Neuronal stem cell (in vitro differentiated cells): ENCODE measurements around the gene NPAS2.

Source experiments
- DNase-seq: peaks from one replicate; pipeline ENCODE4 v3.0.0-alpha.2; 2013; ENCODE audit warnings: low spot score
- H2AFZ ChIP-seq: one replicate; pipeline ENCODE4 v1.6.1; 2013; ENCODE audit warnings: mild to moderate bottlenecking, low read length, inconsistent platforms
- H2AK5ac ChIP-seq: 2 replicates; pipeline ENCODE4 v1.6.1; 2013; ENCODE audit warnings: low read depth, mild to moderate bottlenecking, inconsistent platforms, low read length, moderate library complexity, mixed read lengths
- H2BK120ac ChIP-seq: 2 replicates; pipeline ENCODE4 v1.6.1; 2013; ENCODE audit warnings: low read depth, mild to moderate bottlenecking, inconsistent platforms, low read length, moderate library complexity, mixed read lengths
- H2BK12ac ChIP-seq: one replicate; pipeline ENCODE4 v1.6.1; 2013; ENCODE audit warnings: low read length, inconsistent platforms
- H2BK15ac ChIP-seq: 2 replicates; pipeline ENCODE4 v1.6.1; 2013; ENCODE audit warnings: mild to moderate bottlenecking, low read length, inconsistent platforms, mixed read lengths
- H2BK5ac ChIP-seq: one replicate; pipeline ENCODE4 v1.6.1; 2013; ENCODE audit warnings: inconsistent platforms, mild to moderate bottlenecking, low read length, moderate library complexity
- H3K14ac ChIP-seq: one replicate; pipeline ENCODE4 v1.6.1; 2013; ENCODE audit warnings: low read length, inconsistent platforms
- H3K18ac ChIP-seq: 2 replicates; pipeline ENCODE4 v1.6.1; 2013; ENCODE audit warnings: low read length, inconsistent platforms
- H3K23ac ChIP-seq: 2 replicates; pipeline ENCODE4 v1.6.1; 2013; ENCODE audit warnings: low read depth, mild to moderate bottlenecking, mixed read lengths, low read length, inconsistent platforms; ENCODE audit not compliant: poor library complexity
- H3K27ac ChIP-seq: replicated peaks from 3 replicates; pipeline ENCODE4 v1.5.1; 2013; ENCODE audit warnings: low read length, inconsistent platforms
- H3K27me3 ChIP-seq, 3 experiments: 2 replicates each; pipeline ENCODE4 v1.6.1; 2013; ENCODE audit warnings: low read length in 3 of 3, mild to moderate bottlenecking in 2 of 3, inconsistent platforms in 1 of 3, low read depth in 1 of 3, mixed read lengths in 1 of 3, moderate library complexity in 1 of 3; ENCODE audit not compliant: control insufficient read depth in 3 of 3, insufficient read depth in 3 of 3
- H3K36me3 ChIP-seq, 2 donors: replicated peaks in 1 of 2; 2 replicates each; pipeline ENCODE4 v1.6.1; 2013; ENCODE audit warnings: low read length in 2 of 2; ENCODE audit not compliant: control insufficient read depth in 2 of 2, insufficient read depth in 2 of 2
- H3K4ac ChIP-seq: 2 replicates; pipeline ENCODE4 v1.6.1; 2013; ENCODE audit warnings: inconsistent platforms, mild to moderate bottlenecking, low read length, moderate library complexity
- H3K4me1 ChIP-seq, 2 donors: 1 replicate in 1 of 2; 2 replicates in 1 of 2; pipeline ENCODE4 v1.6.1; 2013; ENCODE audit warnings: low read length in 2 of 2, low read depth in 1 of 2; ENCODE audit not compliant: control insufficient read depth in 2 of 2, insufficient read depth in 1 of 2
- H3K4me2 ChIP-seq: one replicate; pipeline ENCODE4 v1.6.1; 2013; ENCODE audit warnings: mild to moderate bottlenecking, low read length, inconsistent platforms; ENCODE audit not compliant: insufficient read depth, poor library complexity, severe bottlenecking
- H3K4me3 ChIP-seq, 2 donors: 2 replicates each; pipeline ENCODE4 v1.5.1; 2013; ENCODE audit warnings: low read length in 2 of 2, mild to moderate bottlenecking in 2 of 2, inconsistent platforms in 1 of 2, moderate library complexity in 1 of 2
- H3K79me1 ChIP-seq: one replicate; pipeline ENCODE4 v1.6.1; 2013; ENCODE audit warnings: low read depth, mild to moderate bottlenecking, inconsistent platforms, low read length, moderate library complexity
- H3K9ac ChIP-seq: one replicate; pipeline ENCODE4 v1.6.1; 2013; ENCODE audit warnings: mild to moderate bottlenecking, low read depth, low read length, inconsistent platforms; ENCODE audit not compliant: poor library complexity
- H3K9me3 ChIP-seq, 2 donors: replicated peaks in 1 of 2; 2 replicates each; pipeline versions ENCODE3 to v1.6.1; 2013; ENCODE audit warnings: low read length in 2 of 2, mild to moderate bottlenecking in 2 of 2, inconsistent platforms in 1 of 2, low read depth in 1 of 2, mixed read lengths in 1 of 2, moderate library complexity in 1 of 2; ENCODE audit not compliant: control insufficient read depth in 2 of 2, insufficient read depth in 1 of 2
- H4K8ac ChIP-seq: one replicate; pipeline ENCODE4 v1.6.1; 2013; ENCODE audit warnings: low read depth, mild to moderate bottlenecking, inconsistent platforms, low read length, moderate library complexity
- H4K91ac ChIP-seq: one replicate; pipeline ENCODE4 v1.6.1; 2013; ENCODE audit warnings: low read length, low read depth, mild to moderate bottlenecking, inconsistent platforms; ENCODE audit not compliant: poor library complexity
- WGBS, 2 donors: extraction: QIAGEN DNeasy Blood & Tissue Kit; methylation state at CpG; one replicate each; pipeline ENCODE4 v1.1.7; 2013; ENCODE audit warnings: missing lambda C conversion rate in 2 of 2, mixed read lengths in 1 of 2; ENCODE audit not compliant: insufficient read length in 2 of 2, insufficient replicate concordance in 1 of 2; ENCODE audit errors: extremely low coverage in 2 of 2; 5-methylcytosine and 5-hydroxymethylcytosine counted together

Gene NPAS2

GRCh38 chr2:100870652-100871531 lies 51.0 kb downstream of the NPAS2 start:
- Histone ChIP-seq H4K8ac (no peak overlapping the region), H3K27ac (no peak overlapping the region), H3K9me3 (no peaks in the 10 kb centered on the region), H3K4me1 (peaks cover 0 to 6% of the 10 kb centered on the region in 2 donors), H2BK15ac (no peak overlapping the region), H3K27me3 (no peaks in the 10 kb centered on the region), H2BK12ac (no peak overlapping the region), H3K79me1 (no peaks in the 10 kb centered on the region), H2AK5ac (no peak overlapping the region), H3K4me2 (no peak overlapping the region), H3K23ac (no peak overlapping the region), H2BK5ac (no peak overlapping the region), H3K18ac (no peak overlapping the region), H3K4ac (no peak overlapping the region), H3K9ac (no peak overlapping the region), H3K36me3 (no peaks in the 10 kb centered on the region), H2BK120ac (no peak overlapping the region), H3K14ac (no peak overlapping the region), H4K91ac (no peak overlapping the region), H3K4me3 (no peak overlapping the region), H2AFZ (no peak overlapping the region)
- WGBS, 2 donors: no CpG with 5 or more reads among the region's 6 CpGs
- DNase-seq: no peak

GRCh38 chr2:100875516-100876230 lies 55.7 kb downstream of the NPAS2 start:
- Histone ChIP-seq H2BK120ac (no peak overlapping the region), H3K27me3 (no peaks in the 10 kb centered on the region), H3K4me1 (peaks cover 0 to 10% of the 10 kb centered on the region in 2 donors), H3K14ac (no peak overlapping the region), H2BK12ac (peak overlapping the region; percentile 81), H3K18ac (peak overlapping the region; percentile 88), H3K27ac (peak overlapping the region; percentile 69), H3K4me3 (no peak overlapping the region), H2AFZ (peak overlapping the region; percentile 33), H3K9me3 (no peaks in the 10 kb centered on the region), H2BK5ac (no peak overlapping the region), H3K79me1 (no peaks in the 10 kb centered on the region), H3K9ac (no peak overlapping the region), H4K8ac (peak overlapping the region; percentile 87), H3K4ac (peak overlapping the region; percentile 30), H4K91ac (no peak overlapping the region), H3K36me3 (no peaks in the 10 kb centered on the region), H2BK15ac (peak overlapping the region; percentile 82), H3K23ac (no peak overlapping the region), H3K4me2 (no peak overlapping the region), H2AK5ac (peak overlapping the region; percentile 95)
- DNase-seq: peak; percentile 17
- WGBS, 2 donors: no CpG with 5 or more reads among the region's 20 CpGs

- peak overlapping the region; percentile 7 for H3K27ac ChIP-seq
- peak overlapping the region; percentile 87 for H4K8ac ChIP-seq
- H3K18ac ChIP-seq: peak overlapping the region; percentile 88
- H3K4me3 ChIP-seq: no peak overlapping the region
- H3K23ac ChIP-seq: no peak overlapping the region
- H2BK15ac ChIP-seq: peak overlapping the region; percentile 82
- no peak overlapping the region for H3K9ac ChIP-seq
- peak overlapping the region; percentile 95 for H2AK5ac ChIP-seq
- peaks cover 0 to 10% of the 10 kb centered on the region in 2 donors for H3K4me1 ChIP-seq
- no peak for DNase-seq
- H3K36me3 ChIP-seq: no peaks in the 10 kb centered on the region
- peak overlapping the region; percentile 33 for H2AFZ ChIP-seq
- WGBS, 2 donors: no CpG with 5 or more reads among the region's 15 CpGs
- H3K79me1 ChIP-seq: no peaks in the 10 kb centered on the region
- no peak overlapping the region for H3K14ac ChIP-seq
- peak overlapping the region; percentile 93 for H2BK12ac ChIP-seq
- no peak overlapping the region for H4K91ac ChIP-seq
- H3K4ac ChIP-seq: peak overlapping the region; percentile 30
- no peak overlapping the region for H3K4me2 ChIP-seq
- H3K27me3 ChIP-seq: no peaks in the 10 kb centered on the region
- H2BK120ac ChIP-seq: peak overlapping the region; percentile 44
- no peak overlapping the region for H2BK5ac ChIP-seq
- H3K9me3 ChIP-seq: no peaks in the 10 kb centered on the region
Observed at GRCh38 chr2:100876231-100876860, 56.4 kb downstream of the NPAS2 start.

- Histone ChIP-seq H3K9ac (no peak overlapping the region), H3K4me1 (peaks cover 0 to 10% of the 10 kb centered on the region in 2 donors), H3K14ac (no peak overlapping the region), H3K4me3 (no peak overlapping the region), H3K27me3 (no peaks in the 10 kb centered on the region), H4K8ac (no peak overlapping the region), H4K91ac (no peak overlapping the region), H3K79me1 (no peaks in the 10 kb centered on the region), H2AK5ac (no peak overlapping the region), H3K18ac (no peak overlapping the region), H2BK120ac (no peak overlapping the region), H2BK15ac (no peak overlapping the region), H2BK5ac (peak overlapping the region; percentile 22), H3K27ac (no peak overlapping the region), H3K4ac (no peak overlapping the region), H2AFZ (no peak overlapping the region), H2BK12ac (no peak overlapping the region), H3K36me3 (no peaks in the 10 kb centered on the region), H3K23ac (no peak overlapping the region), H3K9me3 (no peaks in the 10 kb centered on the region), H3K4me2 (no peak overlapping the region)
- WGBS, 2 donors: no CpG with 5 or more reads among the region's 5 CpGs
- no peak for DNase-seq
Observed at GRCh38 chr2:100877555-100877954, 57.6 kb downstream of the NPAS2 start.
